ENCODE data around the gene DISP1. TPM values are rescaled to one million over a fixed set of nuclear protein-coding genes. Genes with fewer than 3 reads are reported as not detected.

Gene DISP1
- total and polyA plus RNA-seq, 7 donors = 0.46 to 31.3 (median 17.1) TPM

GRCh38 chr1:222769971-222770620 is 44.7 kb upstream of the DISP1 start:
- Histone ChIP-seq H3K27ac (peak overlapping the region in 1 of 4 donors; percentile 75), H3K27me3 (no peaks in the 10 kb centered on the region), H3K36me3 (no peaks in the 10 kb centered on the region), H3K9me3 (peaks cover 0 to 6% (median 2%) of the 10 kb centered on the region in 4 donors), H3K4me1 (peaks cover 0 to 21% (median 0%) of the 10 kb centered on the region in 4 donors), H3K4me3 (no peak overlapping the region)
- TF ChIP-seq, protein P1, sequence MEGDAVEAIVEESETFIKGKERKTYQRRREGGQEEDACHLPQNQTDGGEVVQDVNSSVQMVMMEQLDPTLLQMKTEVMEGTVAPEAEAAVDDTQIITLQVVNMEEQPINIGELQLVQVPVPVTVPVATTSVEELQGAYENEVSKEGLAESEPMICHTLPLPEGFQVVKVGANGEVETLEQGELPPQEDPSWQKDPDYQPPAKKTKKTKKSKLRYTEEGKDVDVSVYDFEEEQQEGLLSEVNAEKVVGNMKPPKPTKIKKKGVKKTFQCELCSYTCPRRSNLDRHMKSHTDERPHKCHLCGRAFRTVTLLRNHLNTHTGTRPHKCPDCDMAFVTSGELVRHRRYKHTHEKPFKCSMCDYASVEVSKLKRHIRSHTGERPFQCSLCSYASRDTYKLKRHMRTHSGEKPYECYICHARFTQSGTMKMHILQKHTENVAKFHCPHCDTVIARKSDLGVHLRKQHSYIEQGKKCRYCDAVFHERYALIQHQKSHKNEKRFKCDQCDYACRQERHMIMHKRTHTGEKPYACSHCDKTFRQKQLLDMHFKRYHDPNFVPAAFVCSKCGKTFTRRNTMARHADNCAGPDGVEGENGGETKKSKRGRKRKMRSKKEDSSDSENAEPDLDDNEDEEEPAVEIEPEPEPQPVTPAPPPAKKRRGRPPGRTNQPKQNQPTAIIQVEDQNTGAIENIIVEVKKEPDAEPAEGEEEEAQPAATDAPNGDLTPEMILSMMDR (IDR thresholded peaks at IDR 0.05) = no peak
- TF ChIP-seq EP300 (IDR thresholded peaks at IDR 0.05) = no peak
- TF ChIP-seq POLR2AphosphoS5 (IDR thresholded peaks at IDR 0.05) = no peak
- TF ChIP-seq POLR2A (IDR thresholded peaks at IDR 0.05) = no peak
- intact Hi-C loops (cut with DNase I) = loop anchor here (2.0 kb wide), 1 partner anchor 15 kb away; no protein-coding TSS in a partner anchor
- 92% methylated on average over 2 of the region's 2 CpGs for whole genome bisulfite sequencing, 2 donors
- no peak for DNase-seq

- TF ChIP-seq POLR2A (IDR thresholded peaks at IDR 0.05) (no peak), EP300 (IDR thresholded peaks at IDR 0.05) (no peak), POLR2AphosphoS5 (IDR thresholded peaks at IDR 0.05) (no peak)
- TF ChIP-seq, protein P1 (IDR thresholded peaks at IDR 0.05) = no peak
- Histone ChIP-seq H3K4me3 (no peak overlapping the region), H3K4me1 (peaks cover 0 to 18% (median 5%) of the 10 kb centered on the region in 4 donors), H3K27me3 (no peaks in the 10 kb centered on the region), H3K36me3 (no peaks in the 10 kb centered on the region), H3K27ac (peak overlapping the region in 3 of 4 donors; percentile 4 to 43 (median 38)), H3K9me3 (peaks cover 0 to 6% (median 2%) of the 10 kb centered on the region in 4 donors)
- intact Hi-C loops (cut with DNase I) = no loop called here
- 38 to 72% methylated on average over 4 of the region's 4 CpGs for WGBS, 2 donors
- DNase-seq = no peak
Observed at GRCh38 chr1:222772996-222773379, 41.9 kb upstream of the DISP1 start.

DNA sequence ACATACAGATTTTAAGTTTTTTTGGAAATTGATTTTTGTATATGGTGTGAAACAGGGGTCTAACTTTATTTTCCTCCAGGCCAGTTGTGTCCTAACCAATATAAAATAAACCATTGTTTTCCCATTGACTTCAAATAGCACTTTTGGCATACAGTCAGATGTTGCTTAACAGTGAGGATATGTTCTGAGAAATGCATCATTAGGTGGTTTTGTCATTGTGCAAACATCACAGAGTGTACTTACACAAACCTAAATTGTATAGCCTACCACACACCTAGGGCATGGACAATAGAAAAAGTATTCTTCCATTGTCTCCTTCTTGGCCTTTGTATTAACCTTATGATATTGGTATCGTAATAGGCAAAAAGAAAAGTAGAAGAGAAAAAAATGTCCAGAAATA is 37.4 kb upstream of the DISP1 start:
- 89 to 92% methylated on average over 1 of the region's 1 CpG for WGBS, 2 donors
- no peak for DNase-seq
- intact Hi-C loops (cut with DNase I) = no loop called here
- Histone ChIP-seq H3K36me3 (no peaks in the 10 kb centered on the region), H3K27ac (peak overlapping the region in 2 of 4 donors; percentile 6 to 44), H3K4me1 (peaks cover 0 to 12% (median 9%) of the 10 kb centered on the region in 4 donors), H3K9me3 (no peaks in the 10 kb centered on the region), H3K4me3 (no peak overlapping the region), H3K27me3 (no peaks in the 10 kb centered on the region)
- TF ChIP-seq POLR2AphosphoS5 (IDR thresholded peaks at IDR 0.05) = peak in 3 of 4 donors; percentile 33 to 63 (median 60)
- no peak for TF ChIP-seq POLR2A (IDR thresholded peaks at IDR 0.05)
- peak in 1 of 4 donors; percentile 58 for TF ChIP-seq EP300 (IDR thresholded peaks at IDR 0.05)
- TF ChIP-seq, protein P1 (IDR thresholded peaks at IDR 0.05) = no peak

GRCh38 chr1:222777977-222778376 is 36.9 kb upstream of the DISP1 start:
- TF ChIP-seq EP300 (IDR thresholded peaks at IDR 0.05) = peak in 3 of 4 donors; percentile 27 to 89 (median 37)
- TF ChIP-seq, protein P1 (IDR thresholded peaks at IDR 0.05) = no peak
- peak; percentile 77 to 88 (median 82) for TF ChIP-seq POLR2AphosphoS5 (IDR thresholded peaks at IDR 0.05)
- 25 to 59% methylated on average over 2 of the region's 2 CpGs for WGBS, 2 donors
- intact Hi-C loops (cut with DNase I) = no loop called here
- H3K9me3 ChIP-seq = no peaks in the 10 kb centered on the region
- H3K27me3 ChIP-seq = no peaks in the 10 kb centered on the region
- peaks cover 0 to 12% (median 9%) of the 10 kb centered on the region in 4 donors for H3K4me1 ChIP-seq
- no peak for DNase-seq
- H3K27ac ChIP-seq = peak overlapping the region in 2 of 4 donors; percentile 6 to 44
- H3K36me3 ChIP-seq = no peaks in the 10 kb centered on the region
- H3K4me3 ChIP-seq = no peak overlapping the region
